GM13976 (cell line): ENCODE measurements around the gene SLC39A11.

ENCODE experiments used
- DNase-seq: peaks from one replicate; pipeline ENCODE4 v3.0.0; 2012; ENCODE audit warnings: low spot score
- CTCF ChIP-seq: IDR thresholded peaks from 2 replicates; pipeline ENCODE4 v1.5.1; 2012; ENCODE audit warnings: borderline replicate concordance, mild to moderate bottlenecking; ENCODE audit not compliant: insufficient read depth; ENCODE audit errors: extremely low read depth, missing control alignments, control extremely low read depth
- in situ Hi-C: fragments of 300-500 bp; cut with MboI; formaldehyde crosslinking; loops from one replicate; pipeline ENCODE4 v1.12.0; 2022; ENCODE audit warnings: low sequenced_read_pairs, mixed read lengths, inconsistent platforms; ENCODE audit not compliant: unreplicated experiment

SLC39A11 gene

GRCh38 chr17:72954579-72954978, 137.9 kb downstream of the SLC39A11 start:
- in situ Hi-C loops, result no loop called here
- DNase-seq, result no peak

GRCh38 chr17:72953621-72954020, 138.9 kb downstream of the SLC39A11 start:
- no peak for DNase-seq
- in situ Hi-C loops, result no loop called here
- no peak for TF ChIP-seq CTCF

More at GRCh38 chr17:72954579-72954978, 137.9 kb downstream of the SLC39A11 start:
- TF ChIP-seq CTCF, result no peak

GRCh38 chr17:72952641-72953315, 139.7 kb downstream of the SLC39A11 start:
- DNase-seq, result no peak
- in situ Hi-C loops, result no loop called here
- TF ChIP-seq CTCF, result no peak

GRCh38 chr17:72952220-72952619, 140.3 kb downstream of the SLC39A11 start:
- TF ChIP-seq CTCF, result no peak
- in situ Hi-C loops, result no loop called here
- no peak for DNase-seq

- DNase-seq, result no peak
- in situ Hi-C loops, result no loop called here
- TF ChIP-seq CTCF, result no peak
These were observed 142.1 kb downstream of the SLC39A11 start for GRCh38 chr17:72950242-72950931.

GRCh38 chr17:72948115-72948514, 144.4 kb downstream of the SLC39A11 start:
- no peak for TF ChIP-seq CTCF
- DNase-seq, result no peak
- in situ Hi-C loops, result no loop called here

GRCh38 chr17:72947475-72947874, 145.0 kb downstream of the SLC39A11 start:
- TF ChIP-seq CTCF, result no peak
- no peak for DNase-seq
- in situ Hi-C loops, result no loop called here
